ENCODE data around the gene IFITM2.

- no peak for TF ChIP-seq POLR2A (IDR thresholded peaks at IDR 0.05)
- TF ChIP-seq CTCF (IDR thresholded peaks at IDR 0.05), result no peak
Observed at GRCh38 chr11:315516-315994, 7.9 kb downstream of the IFITM2 start.

All from body of pancreas (tissue), 4 donors.